SK-N-SH (cell line): Measurements from ENCODE around the gene IFNL3. TPM values are rescaled to one million over a fixed set of nuclear protein-coding genes. Genes with fewer than 3 reads are reported as not detected.

Source experiments
- CTCF ChIA-PET: fragments of 300-600, 350-600 bp; formaldehyde crosslinking; extraction: SDS; loops from one replicate; lab custom pipeline; 2021; lab: Yijun Ruan, JAX
- POLR2A ChIA-PET: fragments of 350-600 bp; sonication (Branson Sonifier 250); formaldehyde crosslinking; extraction: SDS; loops from one replicate; lab custom pipeline; 2020; ENCODE audit warnings: antibody characterized with exemption, inconsistent platforms; lab: Yijun Ruan, JAX
- DNase-seq: peaks from one replicate; pipeline ENCODE4 v3.0.0; 2012
- H2AFZ ChIP-seq: fragments of 200-600 bp; sonication (generic); 2 replicates; pipeline ENCODE4 v1.8.1; 2016; ENCODE audit warnings: antibody characterized with exemption, mild to moderate bottlenecking, low read depth
- H3F3A ChIP-seq: fragments of 200-600 bp; sonication (generic); replicated peaks from 2 replicates; pipeline ENCODE3; 2016; ENCODE audit warnings: antibody characterized with exemption, mild to moderate bottlenecking; ENCODE audit not compliant: insufficient read depth
- H3K27ac ChIP-seq, 2 experiments: fragments of 200-500 bp in 1 of 2; fragments of 200-600 bp in 1 of 2; sonication (Bioruptor generic) in 1 of 2; sonication (generic), shearing (Covaris generic) in 1 of 2; 2 replicates each; pipeline versions ENCODE4 v1.5.1 to v1.6.1; 2014 to 2016; ENCODE audit warnings: low read depth in 2 of 2, inconsistent platforms in 1 of 2, low read length in 1 of 2, mild to moderate bottlenecking in 1 of 2, mixed read lengths in 1 of 2
- H3K27me3 ChIP-seq: fragments of 200-600 bp; sonication (generic), shearing (Covaris generic); 2 replicates; pipeline ENCODE4 v1.6.1; 2016; ENCODE audit warnings: mixed run types; ENCODE audit not compliant: insufficient read depth
- H3K36me3 ChIP-seq, 2 experiments: fragments of 200-500 bp in 1 of 2; fragments of 200-600 bp in 1 of 2; sonication (Bioruptor generic) in 1 of 2; sonication (generic) in 1 of 2; replicated peaks in 1 of 2; 2 replicates each; pipeline versions ENCODE3 to v1.5.1; 2014 to 2016; ENCODE audit warnings: low read length in 1 of 2, mild to moderate bottlenecking in 1 of 2; ENCODE audit not compliant: insufficient read depth in 2 of 2, control insufficient read depth in 1 of 2
- H3K4me1 ChIP-seq, 2 experiments: fragments of 200-500 bp in 1 of 2; fragments of 200-600 bp in 1 of 2; sonication (Bioruptor generic) in 1 of 2; sonication (generic), shearing (Covaris generic) in 1 of 2; 2 replicates each; pipeline versions ENCODE4 v1.5.1 to v1.6.1; 2014 to 2016; ENCODE audit warnings: low read depth in 1 of 2, low read length in 1 of 2, mixed run types in 1 of 2; ENCODE audit not compliant: insufficient read depth in 2 of 2, control insufficient read depth in 1 of 2
- H3K4me2 ChIP-seq: fragments of 200-600 bp; sonication (generic), shearing (Covaris generic); 2 replicates; pipeline ENCODE4 v1.6.1; 2017; ENCODE audit warnings: mixed run types
- H3K4me3 ChIP-seq, 2 experiments: fragments of 200-500 bp in 1 of 2; fragments of 200-600 bp in 1 of 2; sonication (Bioruptor generic) in 1 of 2; sonication (generic), shearing (Covaris generic) in 1 of 2; 2 replicates each; pipeline versions ENCODE4 v1.5.1 to v1.8.1; 2014 to 2016; ENCODE audit warnings: low read depth in 2 of 2, inconsistent platforms in 1 of 2, low read length in 1 of 2, mild to moderate bottlenecking in 1 of 2, mixed read lengths in 1 of 2, moderate library complexity in 1 of 2
- H3K79me2 ChIP-seq: fragments of 200-600 bp; sonication (generic); 2 replicates; pipeline ENCODE4 v1.8.1; 2017; ENCODE audit warnings: mild to moderate bottlenecking; ENCODE audit not compliant: insufficient read depth
- H3K9ac ChIP-seq: fragments of 200-600 bp; sonication (generic); 2 replicates; pipeline ENCODE4 v1.6.1; 2017; ENCODE audit warnings: mixed run types
- H3K9me2 ChIP-seq: fragments of 200-600 bp; sonication (generic); 2 replicates; pipeline ENCODE4 v1.6.1; 2017; ENCODE audit warnings: mixed run types
- H3K9me3 ChIP-seq: fragments of 200-600 bp; sonication (generic); 2 replicates; pipeline ENCODE4 v1.6.1; 2017; ENCODE audit warnings: mixed run types, mild to moderate bottlenecking, moderate library complexity
- H4K20me1 ChIP-seq: fragments of 200-600 bp; sonication (generic); 2 replicates; pipeline ENCODE4 v1.6.1; 2017; ENCODE audit warnings: mild to moderate bottlenecking, mixed run types; ENCODE audit not compliant: insufficient read depth
- CTCF ChIP-seq: fragments of 200-600 bp; sonication (generic); IDR thresholded peaks from 2 replicates; pipeline ENCODE4 v1.6.1; 2017; ENCODE audit warnings: antibody characterized with exemption, mild to moderate bottlenecking, moderate library complexity
- EP300 ChIP-seq, 2 experiments: IDR thresholded peaks; 2 replicates each; pipeline versions ENCODE4 v1.4.0 to v1.6.1; 2012; ENCODE audit warnings: borderline replicate concordance in 1 of 2, low read depth in 1 of 2, low read length in 1 of 2
- EZH2phosphoT487 ChIP-seq: fragments of 200-600 bp; sonication (generic); IDR thresholded peaks from 2 replicates; pipeline ENCODE4 v1.6.1; 2017; ENCODE audit warnings: low read depth, mixed run types, mild to moderate bottlenecking, antibody characterized with exemption, moderate library complexity, borderline replicate concordance
- FOSL2 ChIP-seq: IDR thresholded peaks from 2 replicates; pipeline ENCODE4 v1.4.0; 2012; ENCODE audit warnings: low read depth, mild to moderate bottlenecking, moderate library complexity, borderline replicate concordance
- GATA2 ChIP-seq: sonication (generic); formaldehyde crosslinking; IDR thresholded peaks from 2 replicates; pipeline ENCODE4 v1.5.0; 2020; ENCODE audit warnings: mild to moderate bottlenecking, missing genetic modification reagents
- MAX ChIP-seq: IDR thresholded peaks from 2 replicates; pipeline ENCODE4 v1.4.0; 2012; ENCODE audit warnings: low read depth
- PBX3 ChIP-seq: IDR thresholded peaks from 2 replicates; pipeline ENCODE4; 2012
- POLR2AphosphoS5 ChIP-seq: IDR thresholded peaks from 2 replicates; pipeline ENCODE4 v1.6.1; 2012; ENCODE audit warnings: low read depth, low read length
- RAD21 ChIP-seq: IDR thresholded peaks from 2 replicates; pipeline ENCODE4 v1.6.1; 2012; ENCODE audit warnings: mild to moderate bottlenecking, low read length
- SIN3A ChIP-seq: IDR thresholded peaks from 2 replicates; pipeline ENCODE4 v1.6.1; 2012; ENCODE audit warnings: low read depth, mild to moderate bottlenecking, low read length, moderate library complexity, borderline replicate concordance
- SMC3 ChIP-seq: IDR thresholded peaks from 2 replicates; pipeline ENCODE4 v1.6.1; 2012; ENCODE audit warnings: low read depth, low read length, improper control_type of control experiment
- TAF1 ChIP-seq: IDR thresholded peaks from 2 replicates; pipeline ENCODE4 v1.6.1; 2012; ENCODE audit warnings: low read depth, mild to moderate bottlenecking, low read length, moderate library complexity, borderline replicate concordance
- TCF12 ChIP-seq: IDR thresholded peaks from 2 replicates; pipeline ENCODE4 v1.4.0; 2012
- TEAD4 ChIP-seq: IDR thresholded peaks from 2 replicates; pipeline ENCODE4 v1.4.0; 2012; ENCODE audit warnings: mild to moderate bottlenecking, borderline replicate concordance; ENCODE audit not compliant: insufficient read depth
- USF2 ChIP-seq: fragments of 150-350 bp; IDR thresholded peaks from 2 replicates; pipeline ENCODE4 v1.6.1; 2017; ENCODE audit warnings: antibody characterized with exemption, low read length, low read depth, borderline replicate concordance
- YY1 ChIP-seq: IDR thresholded peaks from 2 replicates; pipeline ENCODE4 v1.4.0; 2012; ENCODE audit warnings: low read depth, mild to moderate bottlenecking
- WGBS: methylation state at CpG from one replicate; pipeline ENCODE4 v1.1.6; 2017; ENCODE audit warnings: low lambda C conversion rate; 5-methylcytosine and 5-hydroxymethylcytosine counted together
- polyA plus RNA-seq, 3 experiments: library from polyadenylated mRNA; depleted of rRNA; stranded (reverse); fragments of >200 nt; gene quantifications; 2 replicates each; pipeline ENCODE4 v1.2.3, GENCODE V29; 2012

The IFNL3 gene
- polyA plus RNA-seq, 1 of the 3 experiments (the other 2 are of a cell fraction), result not detected

- no peak for TF ChIP-seq SIN3A
- no peak for TF ChIP-seq PBX3
- TF ChIP-seq TAF1, result no peak
- TF ChIP-seq TCF12, result no peak
- no peak for TF ChIP-seq SMC3
- TF ChIP-seq MAX, result no peak
- no peak for TF ChIP-seq YY1
- TF ChIP-seq EP300 (IDR thresholded peaks at IDR 0.05; ENCODE audit: borderline replicate concordance in 1 of 2, low read depth in 1 of 2, low read length in 1 of 2), result no peak
- TF ChIP-seq CTCF, result no peak
- TF ChIP-seq RAD21, result no peak
- no peak for TF ChIP-seq TEAD4
- no peak for TF ChIP-seq FOSL2
Observed at GRCh38 chr19:39196320-39196719, 48.5 kb downstream of the IFNL3 start (continued).

- Histone ChIP-seq H3K27me3 (peaks cover 28% of the 10 kb centered on the region; the same call in 1 of the 2 replicates), H3K4me3 (no peak overlapping the region), H3K4me1 (peaks cover 0 to 11% of the 10 kb centered on the region in 2 experiments; a peak in 1 of 4 replicates), H3K9ac (no peak overlapping the region), H4K20me1 (no peaks in the 10 kb centered on the region), H3K79me2 (no peaks in the 10 kb centered on the region), H3K4me2 (no peak overlapping the region), H3K36me3 (no peaks in the 10 kb centered on the region), H3F3A (no peaks in the 10 kb centered on the region), H3K9me2 (no peaks in the 10 kb centered on the region), H3K9me3 (no peaks in the 10 kb centered on the region), H2AFZ (no peak overlapping the region), H3K27ac (no peak overlapping the region)
- ChIA-PET CTCF (interaction anchor here (0.6 to 5.4 kb wide), 3 partner anchors 9 to 74 kb away, joined by 3 to 26 read pairs (median 8); no protein-coding TSS in a partner anchor), POLR2A (no interaction called here)
- no peak for DNase-seq
- 54% methylated on average over 9 of the region's 9 CpGs for WGBS
- TF ChIP-seq RAD21 (no peak), SIN3A (no peak), POLR2AphosphoS5 (no peak), USF2 (no peak), YY1 (no peak), GATA2 (CRISPR knock-in tag) (no peak), EZH2phosphoT487 (no peak)
Observed at GRCh38 chr19:39195755-39196154, 49.1 kb downstream of the IFNL3 start.
